ENCODE results near the gene HVCN1.

GRCh38 chr12:110661337-110661972, 27.5 kb downstream of the HVCN1 start:
- TF ChIP-seq POLR2A (IDR thresholded peaks at IDR 0.05; ENCODE audit: low read length) (no peak), GATA1 (IDR thresholded peaks at IDR 0.05; ENCODE audit: low read depth, low read length) (no peak)

Measured in erythroblast (primary cell).